GM12878 (cell line): ENCODE data around the gene LRRC4B. TPM values are rescaled to one million over a fixed set of nuclear protein-coding genes. Genes with fewer than 3 reads are reported as not detected.

ENCODE experiments used
- ATAC-seq: fragments of 200-7000 bp; cut with Tn5 transposase; 3 replicates; pipeline ENCODE4 v1.9.1; 2020; ENCODE audit warnings: mild to moderate bottlenecking, moderate library complexity
- BruUV-seq: library from RNA; stranded (reverse); fragments of 400-500 nt; replicated peaks from 2 replicates; lab custom pipeline; 2021; lab: Mats Ljungman, UMichigan
- CTCF ChIA-PET: fragments of 300-600 bp; sonication (Branson Sonifier 250); formaldehyde crosslinking; extraction: SDS; loops from one replicate; lab custom pipeline; 2021; ENCODE audit warnings: inconsistent platforms; lab: Yijun Ruan, JAX
- POLR2A ChIA-PET: fragments of 350-600 bp; formaldehyde crosslinking; extraction: SDS; loops from one replicate; lab custom pipeline; 2021; ENCODE audit warnings: inconsistent platforms; lab: Charles Lee
- RAD21 ChIA-PET: fragments of 300-600 bp; sonication (Branson Sonifier 250); formaldehyde crosslinking; loops from one replicate; lab custom pipeline; 2023; ENCODE audit warnings: antibody characterized with exemption; ENCODE audit not compliant: unreplicated experiment; lab: Charles Lee
- SMC1A ChIA-PET: fragments of 300-600 bp; sonication (Branson Sonifier 250); formaldehyde crosslinking; loops from one replicate; lab custom pipeline; 2023; ENCODE audit not compliant: unreplicated experiment, uncharacterized antibody; lab: Charles Lee
- DNase-seq: peaks from one replicate; pipeline ENCODE4 v3.0.0-alpha.2; 2011; ENCODE audit warnings: low read depth, low spot score
- FAIRE-seq: peaks from 3 replicates; lab custom pipeline; 2011; peaks lifted over from hg19 to GRCh38; lab: Jason Lieb, UNC
- H2AFZ ChIP-seq: 2 replicates; pipeline ENCODE4 v1.6.0; 2011; ENCODE audit warnings: low read depth, low read length, control low read depth; ENCODE audit not compliant: control insufficient read depth
- H3K27ac ChIP-seq: 2 replicates; pipeline ENCODE4 v1.5.1; 2011; ENCODE audit warnings: control low read depth; ENCODE audit not compliant: control insufficient read depth, insufficient read depth
- H3K27me3 ChIP-seq, 2 experiments: replicated peaks in 1 of 2; 2 replicates each; pipeline versions ENCODE4 v1.6.0 to v1.6.1; 2011; ENCODE audit warnings: low read length in 1 of 2; ENCODE audit not compliant: control insufficient read depth in 2 of 2, insufficient read depth in 2 of 2
- H3K36me3 ChIP-seq, 2 experiments: 2 replicates each; pipeline ENCODE4 v1.5.1; 2011; ENCODE audit warnings: low read length in 1 of 2; ENCODE audit not compliant: control insufficient read depth in 2 of 2, insufficient read depth in 2 of 2
- H3K4me1 ChIP-seq: 2 replicates; pipeline ENCODE4 v1.6.1; 2011; ENCODE audit warnings: mild to moderate bottlenecking, low read length, moderate library complexity, mixed read lengths; ENCODE audit not compliant: control insufficient read depth, insufficient read depth
- H3K4me2 ChIP-seq: 2 replicates; pipeline ENCODE4 v1.6.0; 2011; ENCODE audit warnings: control low read depth; ENCODE audit not compliant: control insufficient read depth, insufficient read depth
- H3K4me3 ChIP-seq: fragments of 200-600 bp; sonication (generic); 2 replicates; pipeline ENCODE4 v1.5.1; 2016
- H3K79me2 ChIP-seq: 2 replicates; pipeline ENCODE4 v1.6.0; 2011; ENCODE audit warnings: low read length; ENCODE audit not compliant: control insufficient read depth, insufficient read depth
- H3K9ac ChIP-seq: 2 replicates; pipeline ENCODE4 v1.8.0; 2011; ENCODE audit warnings: low read length, control low read depth, mixed read lengths; ENCODE audit not compliant: control insufficient read depth, insufficient read depth
- H3K9me3 ChIP-seq: replicated peaks from 3 replicates; pipeline ENCODE4 v1.5.1; 2011; ENCODE audit warnings: mild to moderate bottlenecking, low read length; ENCODE audit not compliant: control insufficient read depth, insufficient read depth
- H4K20me1 ChIP-seq: 2 replicates; pipeline ENCODE4 v1.6.0; 2011; ENCODE audit not compliant: control insufficient read depth, insufficient read depth
- BMI1 ChIP-seq: fragments of 450-650 bp; IDR thresholded peaks from 2 replicates; pipeline ENCODE4 v1.6.1; 2016; ENCODE audit warnings: mild to moderate bottlenecking, moderate library complexity, borderline replicate concordance
- CBX5 ChIP-seq: sonication (generic); IDR thresholded peaks from 2 replicates; pipeline ENCODE4 v1.6.1; 2016; ENCODE audit warnings: low read depth, moderate library complexity, mild to moderate bottlenecking, inconsistent platforms
- EED ChIP-seq: sonication (generic); IDR thresholded peaks from 2 replicates; pipeline ENCODE4 v1.6.1; 2016; ENCODE audit warnings: antibody characterized with exemption, low read depth
- IKZF2 ChIP-seq, 2 experiments: fragments of 450-650 bp; IDR thresholded peaks; 2 replicates each; pipeline ENCODE4 v1.6.1; 2017; ENCODE audit warnings: mild to moderate bottlenecking in 2 of 2, moderate library complexity in 2 of 2
- LARP7 ChIP-seq: fragments of 450-650 bp; IDR thresholded peaks from 2 replicates; pipeline ENCODE4 v1.6.1; 2017; ENCODE audit warnings: mild to moderate bottlenecking
- MEF2A ChIP-seq: IDR thresholded peaks from 2 replicates; pipeline ENCODE4 v1.6.1; 2011; ENCODE audit warnings: low read depth, mild to moderate bottlenecking, low read length, moderate library complexity; ENCODE audit not compliant: insufficient read depth
- NFIC ChIP-seq: IDR thresholded peaks from 2 replicates; pipeline ENCODE4 v1.6.1; 2012; ENCODE audit warnings: low read depth, mild to moderate bottlenecking, inconsistent platforms, low read length, moderate library complexity
- NR2C1 ChIP-seq: fragments of 450-650 bp; IDR thresholded peaks from 2 replicates; pipeline ENCODE4 v1.6.1; 2017; ENCODE audit warnings: antibody characterized with exemption, mild to moderate bottlenecking, moderate library complexity
- RELA ChIP-seq: fragments of 450-650 bp; IDR thresholded peaks from 2 replicates; pipeline ENCODE4 v1.8.0; 2014; ENCODE audit warnings: borderline replicate concordance; ENCODE audit not compliant: partially characterized antibody
- RUNX3 ChIP-seq: IDR thresholded peaks from 2 replicates; pipeline ENCODE4 v1.6.1; 2012; ENCODE audit warnings: low read length, inconsistent platforms
- SREBF1 ChIP-seq: IDR thresholded peaks from 2 replicates; pipeline ENCODE4 v1.6.1; 2012; ENCODE audit warnings: mild to moderate bottlenecking, low read length
- WGBS: methylation state at CpG from one replicate; pipeline ENCODE4 v1.1.6; 2016; ENCODE audit warnings: low lambda C conversion rate; ENCODE audit not compliant: insufficient replicate concordance, insufficient coverage; ENCODE audit errors: missing lambda C conversion rate; 5-methylcytosine and 5-hydroxymethylcytosine counted together
- in situ Hi-C: fragments of 300-500 bp; cut with MboI; formaldehyde crosslinking; loops from 9 replicates; pipeline ENCODE4 v1.14.3; 2018; ENCODE audit warnings: mixed read lengths
- intact Hi-C: fragments of 100-400 bp; cut with micrococcal nuclease; formaldehyde crosslinking; loops from one replicate; pipeline ENCODE4 v1.14.2; 2022; ENCODE audit not compliant: unreplicated experiment
- polyA plus RNA-seq, 11 experiments: library from polyadenylated mRNA; depleted of rRNA in 4 of 11; unstranded in 6 of 11; stranded (reverse) in 5 of 11; fragments of >200 nt; fragmentation: Nextera tagmentation in 4 of 11; fragmentation: Illumina TruSeq in 1 of 11; extraction: Ambion mirVana in 4 of 11; extraction: Trizol in 1 of 11; gene quantifications; 1 replicate in 1 of 11; 2 replicates in 10 of 11; pipeline versions ENCODE4 v1.2.1 to v1.2.3, GENCODE V29; 2011 to 2016; ENCODE audit warnings: inconsistent platforms in 2 of 11, missing spikeins in 2 of 11, low read depth in 1 of 11
- total RNA-seq, 4 experiments: library from RNA; depleted of rRNA in 3 of 4; stranded (reverse); fragments of >200 nt in 3 of 4; fragmentation: Illumina TruSeq in 1 of 4; extraction: Trizol in 1 of 4; gene quantifications; 2 replicates each; pipeline versions ENCODE4 v1.2.1 to v1.2.3, GENCODE V29; 2013 to 2021
- TF ChIP-seq, protein P1 (sequence below): fragments of 450-650 bp; IDR thresholded peaks from 2 replicates; pipeline ENCODE4 v1.6.1; 2017; ENCODE audit warnings: mild to moderate bottlenecking, low read depth, inconsistent platforms; ENCODE audit not compliant: poor library complexity, severe bottlenecking
- TF ChIP-seq, protein P2 (sequence below): fragments of 450-650 bp; IDR thresholded peaks from 2 replicates; pipeline ENCODE4 v1.6.1; 2017; ENCODE audit warnings: mild to moderate bottlenecking, moderate library complexity
- TF ChIP-seq, protein P3 (sequence below): IDR thresholded peaks from 2 replicates; pipeline ENCODE4 v1.6.1; 2011; ENCODE audit warnings: low read depth, low read length, improper control_type of control experiment, borderline replicate concordance
- TF ChIP-seq, protein P4 (sequence below): IDR thresholded peaks from 2 replicates; pipeline ENCODE4 v1.6.1; 2011; ENCODE audit warnings: mild to moderate bottlenecking, low read depth, low read length, moderate library complexity; ENCODE audit not compliant: insufficient replicate concordance

LRRC4B gene
- total and polyA plus RNA-seq, 10 of the 15 experiments (the other 5 are each of a cell fraction or from before 2014, with no cell fraction given): 0.14 TPM; not detected in 9

DNA sequence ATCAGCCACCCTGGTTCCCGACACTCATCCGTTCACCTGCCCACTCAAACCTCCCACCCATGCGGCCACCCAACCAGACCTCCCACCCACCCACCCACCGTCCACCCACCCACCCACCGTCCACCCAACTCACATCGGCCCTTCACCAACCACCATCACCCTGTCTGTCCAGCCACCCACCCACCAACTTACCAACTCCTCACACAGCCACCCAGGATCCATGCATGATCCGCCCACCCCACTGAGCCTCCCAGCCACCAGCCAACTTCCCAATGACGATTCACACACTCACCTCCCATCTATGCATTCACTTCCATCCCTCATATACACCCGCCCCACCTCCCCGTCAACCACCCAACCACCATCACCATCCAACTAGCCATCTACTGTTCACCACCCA is 61.5 kb downstream of the LRRC4B start (continued):
- TF ChIP-seq, protein P1, sequence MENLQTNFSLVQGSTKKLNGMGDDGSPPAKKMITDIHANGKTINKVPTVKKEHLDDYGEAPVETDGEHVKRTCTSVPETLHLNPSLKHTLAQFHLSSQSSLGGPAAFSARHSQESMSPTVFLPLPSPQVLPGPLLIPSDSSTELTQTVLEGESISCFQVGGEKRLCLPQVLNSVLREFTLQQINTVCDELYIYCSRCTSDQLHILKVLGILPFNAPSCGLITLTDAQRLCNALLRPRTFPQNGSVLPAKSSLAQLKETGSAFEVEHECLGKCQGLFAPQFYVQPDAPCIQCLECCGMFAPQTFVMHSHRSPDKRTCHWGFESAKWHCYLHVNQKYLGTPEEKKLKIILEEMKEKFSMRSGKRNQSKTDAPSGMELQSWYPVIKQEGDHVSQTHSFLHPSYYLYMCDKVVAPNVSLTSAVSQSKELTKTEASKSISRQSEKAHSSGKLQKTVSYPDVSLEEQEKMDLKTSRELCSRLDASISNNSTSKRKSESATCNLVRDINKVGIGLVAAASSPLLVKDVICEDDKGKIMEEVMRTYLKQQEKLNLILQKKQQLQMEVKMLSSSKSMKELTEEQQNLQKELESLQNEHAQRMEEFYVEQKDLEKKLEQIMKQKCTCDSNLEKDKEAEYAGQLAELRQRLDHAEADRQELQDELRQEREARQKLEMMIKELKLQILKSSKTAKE: no peak
- no peak for TF ChIP-seq BMI1
- no peak for TF ChIP-seq LARP7
- no peak for TF ChIP-seq CBX5
- TF ChIP-seq, all 136 proteins: peak for 0

DNA sequence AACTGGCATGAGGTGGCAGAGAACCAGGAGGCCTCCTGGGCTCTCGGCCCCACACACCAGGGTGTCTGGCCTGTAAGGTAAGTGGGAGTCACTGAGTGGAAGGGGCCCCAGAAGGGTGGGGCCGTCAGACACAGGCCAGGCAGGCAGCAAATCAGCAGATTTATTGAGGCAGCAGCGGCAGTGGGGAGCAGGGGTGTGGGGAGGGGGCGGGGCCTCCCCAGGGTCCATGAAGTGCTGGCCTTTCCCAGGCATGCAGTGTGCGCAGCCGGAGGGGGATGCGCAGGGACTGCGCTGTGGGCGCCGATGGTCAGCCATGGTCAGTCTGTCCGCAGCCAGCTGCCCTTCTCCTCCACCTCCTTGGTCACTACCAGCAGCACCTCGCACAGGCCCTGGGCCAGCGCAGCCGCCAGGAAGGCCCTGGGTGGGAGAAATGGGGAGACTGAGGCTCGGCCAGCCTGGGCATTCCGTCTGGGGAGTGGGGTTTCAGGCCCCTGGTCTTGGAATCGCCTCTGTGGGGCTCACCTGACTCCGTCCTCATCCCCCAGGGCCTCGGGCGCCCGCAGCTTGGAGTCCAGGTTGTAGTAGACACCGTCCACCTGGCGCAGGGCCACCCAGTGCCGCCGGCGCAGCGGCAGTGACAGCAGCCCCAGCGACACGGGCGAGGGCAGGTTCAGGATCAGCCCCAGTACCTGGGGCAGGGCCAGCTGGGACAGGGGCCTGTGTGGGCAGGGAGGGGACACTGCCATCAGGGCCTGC is 62.2 kb downstream of the LRRC4B start:
- 94% methylated on average over 28 of the region's 30 CpGs for WGBS
- CTCF ChIA-PET: no interaction called here
- Histone ChIP-seq H3K9ac (no peak overlapping the region), H3K9me3 (no peaks in the 10 kb centered on the region), H3K27me3 (no peaks in the 10 kb centered on the region), H3K27ac (no peak overlapping the region), H3K4me2 (no peak overlapping the region), H3K36me3 (no peaks in the 10 kb centered on the region), H2AFZ (no peak overlapping the region), H4K20me1 (no peaks in the 10 kb centered on the region), H3K4me1 (peaks cover 3% of the 10 kb centered on the region; the same call in 1 of the 2 replicates), H3K79me2 (no peaks in the 10 kb centered on the region), H3K4me3 (no peak overlapping the region)
- POLR2A ChIA-PET: no interaction called here
- RAD21 ChIA-PET: no interaction called here
- DNase-seq (no peak), FAIRE-seq (no peak), ATAC-seq (no peak)
- in situ Hi-C loops: no loop called here
- intact Hi-C loops: no loop called here
- SMC1A ChIA-PET: no interaction called here
- no TSS peak for BruUV-seq
- no peak for TF ChIP-seq RELA
- TF ChIP-seq, protein P2, sequence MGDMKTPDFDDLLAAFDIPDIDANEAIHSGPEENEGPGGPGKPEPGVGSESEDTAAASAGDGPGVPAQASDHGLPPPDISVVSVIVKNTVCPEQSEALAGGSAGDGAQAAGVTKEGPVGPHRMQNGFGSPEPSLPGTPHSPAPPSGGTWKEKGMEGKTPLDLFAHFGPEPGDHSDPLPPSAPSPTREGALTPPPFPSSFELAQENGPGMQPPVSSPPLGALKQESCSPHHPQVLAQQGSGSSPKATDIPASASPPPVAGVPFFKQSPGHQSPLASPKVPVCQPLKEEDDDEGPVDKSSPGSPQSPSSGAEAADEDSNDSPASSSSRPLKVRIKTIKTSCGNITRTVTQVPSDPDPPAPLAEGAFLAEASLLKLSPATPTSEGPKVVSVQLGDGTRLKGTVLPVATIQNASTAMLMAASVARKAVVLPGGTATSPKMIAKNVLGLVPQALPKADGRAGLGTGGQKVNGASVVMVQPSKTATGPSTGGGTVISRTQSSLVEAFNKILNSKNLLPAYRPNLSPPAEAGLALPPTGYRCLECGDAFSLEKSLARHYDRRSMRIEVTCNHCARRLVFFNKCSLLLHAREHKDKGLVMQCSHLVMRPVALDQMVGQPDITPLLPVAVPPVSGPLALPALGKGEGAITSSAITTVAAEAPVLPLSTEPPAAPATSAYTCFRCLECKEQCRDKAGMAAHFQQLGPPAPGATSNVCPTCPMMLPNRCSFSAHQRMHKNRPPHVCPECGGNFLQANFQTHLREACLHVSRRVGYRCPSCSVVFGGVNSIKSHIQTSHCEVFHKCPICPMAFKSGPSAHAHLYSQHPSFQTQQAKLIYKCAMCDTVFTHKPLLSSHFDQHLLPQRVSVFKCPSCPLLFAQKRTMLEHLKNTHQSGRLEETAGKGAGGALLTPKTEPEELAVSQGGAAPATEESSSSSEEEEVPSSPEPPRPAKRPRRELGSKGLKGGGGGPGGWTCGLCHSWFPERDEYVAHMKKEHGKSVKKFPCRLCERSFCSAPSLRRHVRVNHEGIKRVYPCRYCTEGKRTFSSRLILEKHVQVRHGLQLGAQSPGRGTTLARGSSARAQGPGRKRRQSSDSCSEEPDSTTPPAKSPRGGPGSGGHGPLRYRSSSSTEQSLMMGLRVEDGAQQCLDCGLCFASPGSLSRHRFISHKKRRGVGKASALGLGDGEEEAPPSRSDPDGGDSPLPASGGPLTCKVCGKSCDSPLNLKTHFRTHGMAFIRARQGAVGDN: no peak
- no peak for TF ChIP-seq SREBF1
- no peak for TF ChIP-seq NR2C1
- no peak for TF ChIP-seq IKZF2 (IDR thresholded peaks at IDR 0.05)
- no peak for TF ChIP-seq EED
- TF ChIP-seq, protein P3, sequence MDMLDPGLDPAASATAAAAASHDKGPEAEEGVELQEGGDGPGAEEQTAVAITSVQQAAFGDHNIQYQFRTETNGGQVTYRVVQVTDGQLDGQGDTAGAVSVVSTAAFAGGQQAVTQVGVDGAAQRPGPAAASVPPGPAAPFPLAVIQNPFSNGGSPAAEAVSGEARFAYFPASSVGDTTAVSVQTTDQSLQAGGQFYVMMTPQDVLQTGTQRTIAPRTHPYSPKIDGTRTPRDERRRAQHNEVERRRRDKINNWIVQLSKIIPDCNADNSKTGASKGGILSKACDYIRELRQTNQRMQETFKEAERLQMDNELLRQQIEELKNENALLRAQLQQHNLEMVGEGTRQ: no peak
- TF ChIP-seq NFIC: no peak
- no peak for TF ChIP-seq RUNX3
- no peak for TF ChIP-seq MEF2A
- TF ChIP-seq, protein P4, sequence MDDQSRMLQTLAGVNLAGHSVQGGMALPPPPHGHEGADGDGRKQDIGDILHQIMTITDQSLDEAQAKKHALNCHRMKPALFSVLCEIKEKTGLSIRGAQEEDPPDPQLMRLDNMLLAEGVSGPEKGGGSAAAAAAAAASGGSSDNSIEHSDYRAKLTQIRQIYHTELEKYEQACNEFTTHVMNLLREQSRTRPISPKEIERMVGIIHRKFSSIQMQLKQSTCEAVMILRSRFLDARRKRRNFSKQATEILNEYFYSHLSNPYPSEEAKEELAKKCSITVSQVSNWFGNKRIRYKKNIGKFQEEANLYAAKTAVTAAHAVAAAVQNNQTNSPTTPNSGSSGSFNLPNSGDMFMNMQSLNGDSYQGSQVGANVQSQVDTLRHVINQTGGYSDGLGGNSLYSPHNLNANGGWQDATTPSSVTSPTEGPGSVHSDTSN: no peak
